ENCODE measurements around the gene ATP5F1E. TPM values are rescaled to one million over a fixed set of nuclear protein-coding genes. Genes with fewer than 3 reads are reported as not detected.
A peak's percentile ranks its signal among the peaks of the same experiment; 100 is the strongest.
"Not testable (repeated sequence)": the region's sequence is repeated elsewhere in the genome, so short reads cannot be mapped to it uniquely, and the experiment has no call there.

ATP5F1E gene
- total RNA-seq, 2 donors from 2014 or later, result 64.2 to 79.2 TPM

DNA sequence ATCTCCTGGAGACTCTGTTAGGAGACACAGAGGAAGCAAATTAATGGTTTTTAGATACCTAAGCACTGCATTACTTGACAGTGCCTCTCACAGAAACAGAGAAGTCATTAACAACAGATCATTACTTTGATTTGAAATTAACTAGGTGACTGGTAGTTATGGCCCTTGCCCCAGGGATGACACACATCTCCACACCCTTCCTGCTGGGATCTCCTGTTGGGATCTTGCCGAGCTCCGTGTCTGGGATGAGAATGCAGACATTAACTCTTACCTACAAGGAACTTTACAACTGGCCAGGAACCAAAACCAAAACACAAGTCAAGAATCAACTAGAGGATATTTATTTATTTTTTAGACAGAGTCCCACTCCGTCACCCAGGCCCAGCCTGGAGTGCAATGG, 12.7 kb upstream of the ATP5F1E start:
- ATAC-seq (no peak), DNase-seq (no peak)
- intact Hi-C loops (cut with DNase I, micrococcal nuclease), result no loop called here

DNA sequence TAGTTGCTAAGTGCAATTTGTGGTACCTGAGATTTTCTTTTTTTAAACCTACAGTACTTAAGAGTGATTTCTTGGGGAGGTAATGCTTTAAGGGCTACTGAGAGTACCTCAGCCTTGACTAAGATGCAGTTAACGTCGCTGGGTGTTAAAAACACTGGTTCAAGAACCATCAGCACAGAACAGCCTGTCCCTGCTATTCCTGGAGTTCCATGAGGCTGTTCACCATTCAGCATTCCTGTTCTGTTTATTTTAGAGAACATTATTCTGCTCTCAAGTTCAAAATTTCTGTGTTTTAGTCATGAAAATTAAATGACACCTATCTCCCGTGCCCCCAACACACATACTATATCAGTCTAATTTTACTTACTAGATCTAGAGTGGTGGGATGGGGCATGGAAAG, 12.2 kb upstream of the ATP5F1E start:
- intact Hi-C loops (cut with DNase I, micrococcal nuclease), result no loop called here
- ATAC-seq, result no peak

DNA sequence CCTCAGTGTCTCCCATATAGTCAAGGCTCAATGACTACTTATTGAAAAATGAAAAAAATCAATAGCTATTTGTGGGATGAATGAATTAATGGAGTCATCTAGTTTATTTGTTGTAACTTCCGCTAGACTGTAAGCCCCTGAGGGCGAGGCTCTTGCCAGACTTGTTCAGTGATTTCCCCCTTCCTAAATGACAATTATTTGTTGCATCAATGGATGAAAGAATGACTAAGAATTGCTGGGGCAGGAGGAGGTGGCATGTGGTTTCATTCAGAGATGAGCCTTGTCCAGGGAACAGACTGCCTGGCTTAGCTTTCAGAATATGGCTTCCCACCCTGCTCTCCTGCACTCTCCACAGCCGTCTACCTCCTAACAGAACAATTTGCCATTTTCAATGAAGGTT, 11.6 kb upstream of the ATP5F1E start:
- DNase-seq, result no peak
- intact Hi-C loops (cut with DNase I, micrococcal nuclease), result no loop called here
- no peak for ATAC-seq

More for the DNA sequence above, 12.2 kb upstream of the ATP5F1E start:
- DNase-seq, result no peak

GRCh38 chr20:59042796-59043631, 10.9 kb upstream of the ATP5F1E start:
- peak; percentile 87 for ATAC-seq
- intact Hi-C loops (cut with DNase I, micrococcal nuclease), result no loop called here
- DNase-seq, result peak; percentile 92 to 94

DNA sequence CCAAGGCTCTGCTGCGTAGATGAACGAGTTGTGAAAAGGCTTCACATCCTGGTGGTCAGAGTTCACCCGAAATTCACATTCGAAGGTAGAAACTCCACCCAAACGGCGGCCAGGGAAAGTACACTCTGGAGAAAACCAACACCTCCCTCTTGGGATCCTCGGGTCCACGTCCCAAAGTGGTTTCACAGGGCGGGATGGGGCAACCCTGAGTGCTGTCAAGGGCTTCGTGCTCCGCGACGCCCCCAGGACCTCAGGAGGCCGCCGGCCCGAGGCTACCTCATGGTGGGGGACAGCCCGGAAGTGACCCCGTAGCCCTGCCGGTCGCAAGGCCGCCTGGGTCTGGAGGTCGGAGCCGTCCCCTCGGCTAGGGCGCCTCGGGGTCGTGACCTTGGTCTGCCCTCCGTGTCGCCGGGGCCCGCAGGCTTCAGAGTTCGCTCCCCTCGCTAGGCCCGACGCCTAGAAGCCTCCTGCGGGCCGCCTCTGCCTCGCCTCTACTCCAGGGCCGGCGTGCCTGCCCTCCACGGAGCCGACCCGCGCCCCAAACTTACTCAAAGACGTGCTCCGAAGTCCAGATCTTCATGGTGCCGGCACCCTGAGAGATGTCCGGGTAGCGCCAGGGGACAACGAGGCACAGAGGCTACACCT, 10.1 kb upstream of the ATP5F1E start, which contains the start of gene PRELID3B:
TSS of gene PRELID3B (minus strand) at position 636 of the 645 bp plus-strand sequence. CDS start at position 580, 56 bp downstream.
- DNase-seq, result peak; percentile 44 to 65
- intact Hi-C loops (cut with DNase I, micrococcal nuclease), result no loop called here
- peak; percentile 59 for ATAC-seq

DNA sequence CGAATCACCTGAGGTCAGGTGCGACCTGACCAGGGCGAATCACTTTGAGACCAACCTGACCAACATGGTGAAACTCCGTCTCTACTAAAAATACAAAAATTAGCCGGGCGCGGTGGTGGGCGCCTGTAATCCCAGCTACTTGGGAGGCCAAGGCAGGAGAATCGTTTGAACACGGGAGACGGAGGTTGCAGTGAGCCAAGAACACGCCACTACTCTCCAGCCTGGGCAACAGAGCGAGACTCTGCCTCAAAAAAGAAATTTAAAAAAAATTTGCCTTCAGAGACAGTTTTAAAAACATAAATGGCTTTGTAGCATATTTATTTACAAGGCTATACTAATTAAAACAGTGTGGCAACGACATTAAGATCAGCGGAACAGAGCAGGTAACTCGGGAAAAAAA, 9.4 kb upstream of the ATP5F1E start:
- ATAC-seq; intact Hi-C loops (cut with DNase I, micrococcal nuclease); DNase-seq: not testable (repeated sequence)

DNA sequence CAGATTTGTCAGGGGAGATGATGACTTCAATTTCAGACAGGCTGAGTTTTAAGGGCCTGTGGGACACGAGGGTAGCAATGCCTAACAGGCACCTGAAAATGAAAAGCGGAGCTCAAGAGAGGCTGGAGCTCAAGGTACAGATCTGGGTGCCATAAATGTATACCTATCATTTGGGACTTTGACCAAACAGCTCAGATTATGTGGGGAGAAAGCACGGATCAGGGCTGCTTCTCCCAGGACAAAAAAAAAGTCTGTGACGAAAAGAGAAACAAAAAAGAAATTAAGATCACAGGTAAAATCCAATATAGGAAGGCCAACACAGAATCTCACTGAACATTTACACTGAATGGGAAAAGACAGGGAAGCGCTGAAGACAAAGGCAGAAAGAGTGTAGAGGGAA, 8.5 kb upstream of the ATP5F1E start:
- ATAC-seq (peak; percentile 46), DNase-seq (no peak)
- intact Hi-C loops (cut with DNase I, micrococcal nuclease), result no loop called here

GRCh38 chr20:59039233-59039632, 7.1 kb upstream of the ATP5F1E start:
- intact Hi-C loops (cut with DNase I, micrococcal nuclease), result no loop called here
- no peak for ATAC-seq
- DNase-seq, result no peak

- intact Hi-C loops (cut with DNase I, micrococcal nuclease), result no loop called here
Measured at GRCh38 chr20:59037386-59037785, 5.3 kb upstream of the ATP5F1E start.

GRCh38 chr20:59035381-59035780, 3.2 kb upstream of the ATP5F1E start:
- no peak for ATAC-seq
- intact Hi-C loops (cut with DNase I, micrococcal nuclease), result no loop called here
- DNase-seq, result no peak

More at GRCh38 chr20:59037386-59037785, 5.3 kb upstream of the ATP5F1E start:
- ATAC-seq (no peak), DNase-seq (no peak)

DNA sequence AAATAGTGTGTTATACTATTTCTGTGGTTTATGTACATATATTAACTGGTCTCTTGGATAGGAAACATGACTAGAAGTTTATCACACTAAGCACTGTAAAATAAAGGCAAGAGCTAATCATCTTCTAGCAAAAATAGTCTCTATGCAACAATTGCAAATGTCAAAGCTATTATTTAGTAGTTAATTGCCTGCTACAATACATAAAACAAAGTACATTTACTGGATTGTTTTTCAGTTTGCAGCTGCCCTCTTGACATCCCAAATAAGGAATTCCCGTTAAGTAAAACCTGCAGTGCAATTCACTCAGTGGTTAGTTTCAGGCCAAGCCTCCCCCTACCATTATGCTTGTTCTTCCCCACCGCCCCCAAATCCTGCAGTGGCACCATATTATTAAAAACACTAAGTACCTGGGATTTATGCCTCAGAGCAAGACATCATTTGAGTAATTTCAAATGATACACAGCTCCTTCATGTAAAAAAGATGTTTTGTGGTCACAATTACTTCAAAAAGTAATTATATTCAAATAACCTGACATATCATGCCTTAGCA, 1.6 kb upstream of the ATP5F1E start:
- no peak for ATAC-seq
- no peak for DNase-seq

DNA sequence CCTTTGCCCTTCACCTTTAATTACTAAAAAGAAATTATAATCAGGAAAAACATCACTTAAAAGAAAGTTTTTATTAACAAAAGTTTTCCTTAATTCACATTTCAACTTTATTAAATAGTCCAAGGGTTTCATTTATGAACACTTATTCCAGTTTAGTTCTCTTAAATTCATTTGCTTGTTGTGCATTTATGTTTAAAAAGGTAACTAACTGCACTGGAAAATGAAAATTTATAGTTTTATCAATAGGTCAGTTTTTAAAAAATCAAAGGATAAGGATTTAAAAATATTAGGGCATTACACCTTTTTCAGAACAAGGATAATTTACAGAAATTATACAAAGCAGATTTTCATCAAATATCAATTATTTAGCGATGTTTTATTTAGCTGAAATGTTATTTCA, 958 bp upstream of the ATP5F1E start:
- DNase-seq (no peak), ATAC-seq (no peak)
- intact Hi-C loops (cut with DNase I, micrococcal nuclease), result no loop called here

More for the DNA sequence above, 1.6 kb upstream of the ATP5F1E start:
- intact Hi-C loops (cut with DNase I, micrococcal nuclease), result no loop called here

DNA sequence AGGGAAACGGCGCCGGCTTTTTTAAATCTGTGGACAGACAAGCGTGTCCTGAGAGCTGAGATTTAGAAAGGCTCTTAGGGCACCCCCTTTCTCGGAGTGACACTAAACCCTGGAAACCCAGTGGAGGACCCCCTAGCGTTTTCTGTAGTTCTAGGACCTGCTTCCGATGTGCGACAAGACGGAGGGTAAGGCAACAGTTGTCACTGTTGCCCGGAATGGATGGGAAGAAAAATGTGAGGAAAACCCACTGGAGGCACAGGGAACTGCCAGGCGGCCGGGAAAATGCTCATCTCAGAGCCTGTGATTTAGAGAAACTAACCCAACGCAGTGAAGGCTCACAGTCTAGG, 551 bp upstream of the ATP5F1E start:
- DNase-seq (no peak), ATAC-seq (peak; percentile 9)
- intact Hi-C loops (cut with DNase I, micrococcal nuclease), result no loop called here

- DNase-seq, result no peak
- intact Hi-C loops (cut with DNase I, micrococcal nuclease), result no loop called here
- peak; percentile 62 for ATAC-seq
Measured at GRCh38 chr20:59031564-59032022, 542 bp downstream of the ATP5F1E start.

DNA sequence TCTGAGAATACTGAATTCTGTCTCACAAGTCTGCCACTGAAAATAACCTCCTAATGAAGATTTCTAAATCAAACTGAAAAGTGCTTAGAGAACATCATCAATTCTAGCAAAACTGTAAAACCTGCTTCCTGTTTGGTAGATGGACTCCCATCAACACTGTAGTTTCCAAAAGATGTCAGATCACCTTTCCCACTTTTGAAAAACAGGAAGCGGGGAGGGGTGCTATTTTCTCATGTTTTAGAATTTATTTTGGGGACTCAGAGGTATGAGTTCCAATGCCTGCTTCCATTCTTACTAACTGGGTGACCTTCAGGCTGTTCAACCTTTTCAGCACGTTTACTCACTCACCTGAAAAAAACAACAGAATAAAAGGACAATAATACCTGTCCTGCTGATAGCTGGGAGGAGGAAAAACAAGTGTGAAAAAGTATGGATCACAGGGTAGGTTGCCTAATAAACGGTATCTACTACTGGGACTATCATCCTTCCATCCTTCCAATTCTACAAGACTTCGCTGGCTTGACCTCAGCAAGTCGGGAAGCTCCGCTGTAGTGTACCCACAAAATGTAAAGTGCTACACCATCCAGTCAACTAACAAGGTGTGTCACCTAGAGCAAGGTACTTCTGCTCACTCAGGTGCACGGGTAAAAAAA, 1.1 kb downstream of the ATP5F1E start:
- DNase-seq, result no peak
- intact Hi-C loops (cut with DNase I, micrococcal nuclease), result no loop called here
- ATAC-seq, result peak; percentile 46

DNA sequence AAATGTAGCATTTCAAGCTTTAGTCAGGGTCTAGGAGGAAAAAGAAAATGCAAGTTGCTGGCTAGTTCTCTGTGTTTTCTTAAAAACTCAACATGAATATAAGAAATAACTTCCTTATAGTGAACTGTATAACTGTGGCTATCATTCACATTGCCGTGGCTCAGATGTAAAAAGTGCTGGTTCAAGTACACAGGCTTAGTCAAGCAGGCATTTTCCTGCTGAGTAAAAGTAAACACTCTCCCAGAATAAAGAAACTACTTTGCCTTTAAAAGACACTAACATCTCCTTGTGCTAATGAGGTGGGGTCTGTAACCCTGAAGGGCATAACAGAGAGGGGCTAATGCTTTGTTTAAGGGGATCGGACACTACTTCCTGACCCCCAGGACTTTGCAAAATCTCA, 3.3 kb downstream of the ATP5F1E start:
- intact Hi-C loops (cut with DNase I, micrococcal nuclease), result no loop called here
- ATAC-seq (no peak), DNase-seq (no peak)

GRCh38 chr20:59027741-59028320, 4.3 kb downstream of the ATP5F1E start:
- DNase-seq, result no peak
- intact Hi-C loops (cut with DNase I, micrococcal nuclease), result no loop called here
- ATAC-seq, result no peak

- ATAC-seq (no peak), DNase-seq (no peak)
- intact Hi-C loops (cut with DNase I, micrococcal nuclease), result no loop called here
Measured at GRCh38 chr20:59026904-59027740, 5.0 kb downstream of the ATP5F1E start.

All from left colon (tissue), 2 donors.